Subcutaneous preadipocyte (primary cell): Measurements from ENCODE around the gene KRT6C. TPM values are rescaled to one million over a fixed set of nuclear protein-coding genes. Genes with fewer than 3 reads are reported as not detected.

ENCODE experiments used
- total RNA-seq: library from RNA; depleted of rRNA; stranded (reverse); fragments of >200 nt; gene quantifications from 2 replicates; pipeline ENCODE4 v1.2.3, GENCODE V29; 2012

Gene KRT6C
- total RNA-seq = not detected in 2 replicates

GRCh38 chr12:52473768-52474167 is at the start of gene KRT6C:
KRT6C (minus strand) TSS chr12:52473805; CDS start chr12:52473737, 68 bp downstream.

GRCh38 chr12:52519826-52520662 is 46.4 kb upstream of the KRT6C start, which contains the start of gene KRT5:
KRT5 (minus strand) TSS chr12:52520394; CDS start chr12:52520296, 98 bp downstream.

GRCh38 chr12:52493172-52493571 is 19.6 kb upstream of the KRT6C start, which contains the start of gene KRT6A:
KRT6A (minus strand) TSS chr12:52493257; CDS start chr12:52493188, 69 bp downstream.

GRCh38 chr12:52452101-52452500 is 21.5 kb downstream of the KRT6C start, which contains the start of gene KRT6B:
KRT6B (minus strand) TSS chr12:52452146; CDS start chr12:52452078, 68 bp downstream.

GRCh38 chr12:52434081-52434733 is 39.4 kb downstream of the KRT6C start, which contains the start of gene KRT75:
KRT75 (minus strand) TSS chr12:52434371; CDS start chr12:52434304, 67 bp downstream.

Other genes starting within 250 kb of the KRT6C start
- 0.78 TPM in 1 of 2 replicates, not detected in the other for gene KRT7, start 240.6 kb downstream of the KRT6C start, total RNA-seq
- gene KRT86, start 199.2 kb downstream of the KRT6C start, total RNA-seq = not detected in 2 replicates
- not detected in 2 replicates for gene KRT81, start 182.3 kb downstream of the KRT6C start, total RNA-seq
- gene KRT83, start 152.4 kb downstream of the KRT6C start, total RNA-seq = not detected in 2 replicates
- gene KRT85, start 106.3 kb downstream of the KRT6C start, total RNA-seq = not detected in 2 replicates
- not detected in 2 replicates for gene KRT84, start 88.2 kb downstream of the KRT6C start, total RNA-seq
- not detected in 2 replicates for gene KRT82, start 67.5 kb downstream of the KRT6C start, total RNA-seq
- not detected in 2 replicates for gene KRT75, start 39.4 kb downstream of the KRT6C start, total RNA-seq
- gene KRT6B, start 21.7 kb downstream of the KRT6C start, total RNA-seq = not detected in 2 replicates
- 0.78 TPM in 1 of 2 replicates, not detected in the other for gene KRT6A, start 19.5 kb upstream of the KRT6C start, total RNA-seq
- 0.20 TPM in 1 of 2 replicates, not detected in the other for gene KRT5, start 46.6 kb upstream of the KRT6C start, total RNA-seq
- not detected in 2 replicates for gene KRT71, start 79.3 kb upstream of the KRT6C start, total RNA-seq
- not detected in 2 replicates for gene KRT74, start 100.0 kb upstream of the KRT6C start, total RNA-seq
- gene KRT72, start 127.7 kb upstream of the KRT6C start, total RNA-seq = not detected in 2 replicates
- gene KRT73, start 144.8 kb upstream of the KRT6C start, total RNA-seq = not detected in 2 replicates
- not detected in 2 replicates for gene KRT2, start 178.4 kb upstream of the KRT6C start, total RNA-seq
- gene KRT1, start 206.6 kb upstream of the KRT6C start, total RNA-seq = not detected in 2 replicates
- not detected in 2 replicates for gene KRT77, start 229.7 kb upstream of the KRT6C start, total RNA-seq